ENCODE measurements around the gene PTGDR.

Gene PTGDR

GRCh38 chr14:52313903-52314594, 46.6 kb downstream of the PTGDR start, which contains the start of gene PTGER2:
PTGER2 (plus strand) TSS chr14:52314312; CDS start chr14:52314549, 237 bp downstream.
- DNase-seq, result peak; percentile 87

GRCh38 chr14:52314595-52315354, 47.3 kb downstream of the PTGDR start:
- no peak for DNase-seq

- DNase-seq, result no peak
Observed at GRCh38 chr14:52315355-52315718, 47.8 kb downstream of the PTGDR start.

GRCh38 chr14:52318062-52318461, 50.6 kb downstream of the PTGDR start:
- DNase-seq, result no peak

GRCh38 chr14:52318826-52319645, 51.5 kb downstream of the PTGDR start:
- no peak for DNase-seq

- no peak for DNase-seq
Observed at GRCh38 chr14:52319919-52320318, 52.4 kb downstream of the PTGDR start.

- DNase-seq, result peak; percentile 57
Observed at GRCh38 chr14:52325126-52325525, 57.6 kb downstream of the PTGDR start.

GRCh38 chr14:52325630-52326029, 58.1 kb downstream of the PTGDR start:
- no peak for DNase-seq
